Common myeloid progenitor, CD34-positive (primary cell): Measurements from ENCODE around the gene FOXD1.

Source experiments
- CTCF ChIA-PET: fragments of 350-600 bp; sonication (Branson Sonifier 250); formaldehyde crosslinking; loops from one replicate; lab custom pipeline; 2021; ENCODE audit warnings: antibody characterized with exemption; lab: Charles Lee
- POLR2A ChIA-PET: fragments of 350-600 bp; sonication (Branson Sonifier 250); formaldehyde crosslinking; loops from one replicate; lab custom pipeline; 2021; ENCODE audit warnings: antibody characterized with exemption; lab: Charles Lee
- DNase-seq, 3 donors: peaks; one replicate each; pipeline versions ENCODE4 v3.0.0 to v3.0.0-alpha.2; 2013
- H3K27ac ChIP-seq, 2 experiments: 1 replicate in 1 of 2; 2 replicates in 1 of 2; pipeline ENCODE4 v1.7.0; 2013; ENCODE audit warnings: inconsistent platforms in 2 of 2, low read length in 2 of 2, mild to moderate bottlenecking in 2 of 2, low read depth in 1 of 2, moderate library complexity in 1 of 2; ENCODE audit not compliant: severe bottlenecking in 2 of 2, insufficient read depth in 1 of 2, poor library complexity in 1 of 2
- H3K27me3 ChIP-seq, 5 experiments: replicated peaks in 2 of 5; 1 replicate in 3 of 5; 2 replicates in 2 of 5; pipeline versions ENCODE4 v1.6.1 to v1.7.0; 2013; ENCODE audit warnings: low read length in 4 of 5, mild to moderate bottlenecking in 2 of 5, moderate library complexity in 2 of 5, inconsistent platforms in 1 of 5; ENCODE audit not compliant: insufficient read depth in 5 of 5, control insufficient read depth in 4 of 5
- H3K36me3 ChIP-seq, 4 experiments: 1 replicate in 2 of 4; 2 replicates in 2 of 4; pipeline versions ENCODE4 v1.6.1 to v1.7.0; 2013; ENCODE audit warnings: low read length in 3 of 4, control low read depth in 1 of 4, mild to moderate bottlenecking in 1 of 4; ENCODE audit not compliant: control insufficient read depth in 4 of 4, insufficient read depth in 4 of 4
- H3K4me1 ChIP-seq, 4 experiments: 1 replicate in 3 of 4; 2 replicates in 1 of 4; pipeline versions ENCODE4 v1.6.1 to v1.7.1; 2013; ENCODE audit warnings: low read length in 3 of 4, mild to moderate bottlenecking in 3 of 4, control low read depth in 1 of 4, inconsistent platforms in 1 of 4, moderate library complexity in 1 of 4; ENCODE audit not compliant: control insufficient read depth in 4 of 4, insufficient read depth in 4 of 4; ENCODE audit errors: control extremely low read depth in 1 of 4
- H3K4me3 ChIP-seq, 7 experiments: 1 replicate in 4 of 7; 2 replicates in 3 of 7; pipeline versions ENCODE4 v1.5.1 to v1.7.0; 2013; ENCODE audit warnings: mild to moderate bottlenecking in 7 of 7, low read length in 6 of 7, moderate library complexity in 6 of 7, inconsistent platforms in 2 of 7, low read depth in 2 of 7, control low read depth in 1 of 7; ENCODE audit not compliant: insufficient read depth in 4 of 7, control insufficient read depth in 1 of 7; ENCODE audit errors: extremely low read depth in 1 of 7
- H3K9me3 ChIP-seq, 5 experiments: 1 replicate in 4 of 5; 2 replicates in 1 of 5; pipeline versions ENCODE4 v1.6.1 to v1.7.1; 2013; ENCODE audit warnings: low read length in 4 of 5, mild to moderate bottlenecking in 2 of 5, inconsistent platforms in 1 of 5, low read depth in 1 of 5, moderate library complexity in 1 of 5; ENCODE audit not compliant: control insufficient read depth in 4 of 5, insufficient read depth in 2 of 5; ENCODE audit errors: control extremely low read depth in 1 of 5
- WGBS: methylation state at CpG from one replicate; pipeline ENCODE4 v1.1.5; 2013; ENCODE audit not compliant: insufficient coverage; 5-methylcytosine and 5-hydroxymethylcytosine counted together

FOXD1 gene

GRCh38 chr5:73445665-73446630, 2.6 kb downstream of the FOXD1 start:
- ChIA-PET POLR2A (no interaction called here), CTCF (no interaction called here)
- WGBS = 6% methylated on average over 2 of the region's 7 CpGs
- DNase-seq = no peak
- Histone ChIP-seq H3K9me3 (peaks cover 0 to 3% (median 0%) of the 10 kb centered on the region in 5 experiments), H3K27ac (no peak overlapping the region), H3K4me1 (peaks cover 2 to 23% (median 17%) of the 10 kb centered on the region in 4 experiments), H3K36me3 (no peaks in the 10 kb centered on the region), H3K27me3 (peaks cover 39 to 94% (median 68%) of the 10 kb centered on the region in 5 experiments), H3K4me3 (no peak overlapping the region)

- H3K4me3 ChIP-seq = no peak overlapping the region
- ChIA-PET POLR2A (no interaction called here), CTCF (no interaction called here)
- peaks cover 37 to 94% (median 64%) of the 10 kb centered on the region in 5 experiments for H3K27me3 ChIP-seq
- no peaks in the 10 kb centered on the region for H3K9me3 ChIP-seq
- DNase-seq = no peak
- no peak overlapping the region for H3K27ac ChIP-seq
- H3K36me3 ChIP-seq = no peaks in the 10 kb centered on the region
- H3K4me1 ChIP-seq = peaks cover 2 to 23% (median 17%) of the 10 kb centered on the region in 4 experiments
- WGBS = 11% methylated on average over 28 of the region's 43 CpGs
Observed at GRCh38 chr5:73444499-73445438, 3.8 kb downstream of the FOXD1 start.

- H3K4me3 ChIP-seq = no peak overlapping the region
- ChIA-PET POLR2A (no interaction called here), CTCF (interaction anchor here (1.4 kb wide), 2 partner anchors 9 to 18 kb away, joined by 3 to 5 read pairs; no protein-coding TSS in a partner anchor)
- H3K9me3 ChIP-seq = no peaks in the 10 kb centered on the region
- WGBS = 8% methylated on average over 18 of the region's 39 CpGs
- DNase-seq = no peak
- no peaks in the 10 kb centered on the region for H3K36me3 ChIP-seq
- peaks cover 35 to 94% (median 64%) of the 10 kb centered on the region in 5 experiments for H3K27me3 ChIP-seq
- peaks cover 0 to 19% (median 16%) of the 10 kb centered on the region in 4 experiments for H3K4me1 ChIP-seq
- no peak overlapping the region for H3K27ac ChIP-seq
Observed at GRCh38 chr5:73443829-73444498, 4.6 kb downstream of the FOXD1 start.

DNA sequence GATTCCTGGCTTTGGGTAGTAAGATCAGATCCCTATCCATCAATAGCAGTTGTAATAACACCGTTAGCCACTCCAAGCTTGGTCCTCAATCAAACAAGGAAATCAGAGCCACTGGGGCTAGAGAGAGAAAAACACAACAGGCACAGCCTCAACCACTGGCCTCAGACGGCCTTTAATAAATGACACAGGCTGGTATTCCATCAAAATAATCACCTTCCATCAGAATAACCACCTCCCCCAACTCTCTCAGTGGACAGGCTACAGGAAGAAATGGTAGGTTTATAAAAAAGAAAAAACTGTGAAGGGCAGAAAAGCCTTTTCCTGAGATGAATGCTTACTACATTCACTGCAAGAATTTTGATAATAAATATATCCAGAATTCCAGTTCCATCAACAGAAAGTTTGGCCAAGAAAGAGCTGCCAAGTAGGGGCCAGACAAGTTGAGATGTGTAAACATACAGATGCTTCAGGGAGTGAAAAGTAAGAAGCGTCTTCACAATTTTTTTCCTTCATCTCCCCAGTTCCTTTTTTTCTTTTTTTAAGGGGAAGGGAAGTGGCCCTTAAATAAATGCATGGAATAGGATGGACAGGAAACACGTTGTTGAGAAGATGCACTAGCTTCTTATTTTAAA, 5.5 kb downstream of the FOXD1 start:
- ChIA-PET POLR2A (interaction anchor here (1.0 kb wide), 1 partner anchor 8 kb away, joined by 3 read pairs; no protein-coding TSS in a partner anchor), CTCF (interaction anchor here (1.4 kb wide), 2 partner anchors 10 to 17 kb away, joined by 3 to 5 read pairs; no protein-coding TSS in a partner anchor)
- H3K27me3 ChIP-seq = peaks cover 35 to 94% (median 66%) of the 10 kb centered on the region in 5 experiments
- no peak overlapping the region for H3K27ac ChIP-seq
- no peaks in the 10 kb centered on the region for H3K9me3 ChIP-seq
- DNase-seq = no peak
- H3K4me3 ChIP-seq = no peak overlapping the region
- H3K36me3 ChIP-seq = no peaks in the 10 kb centered on the region
- H3K4me1 ChIP-seq = peaks cover 0 to 10% (median 7%) of the 10 kb centered on the region in 4 experiments
- WGBS = 11% methylated on average over 1 of the region's 4 CpGs

GRCh38 chr5:73442231-73442811, 6.3 kb downstream of the FOXD1 start:
- H3K4me3 ChIP-seq = no peak overlapping the region
- WGBS = 5% methylated on average over 4 of the region's 7 CpGs
- no peaks in the 10 kb centered on the region for H3K9me3 ChIP-seq
- H3K36me3 ChIP-seq = no peaks in the 10 kb centered on the region
- POLR2A ChIA-PET = interaction anchor here (1.0 kb wide), 1 partner anchor 9 kb away, joined by 3 read pairs; no protein-coding TSS in a partner anchor
- CTCF ChIA-PET = interaction anchor here (0.7 to 1.5 kb wide), 5 partner anchors 9 to 226 kb away, joined by 3 to 7 read pairs (median 3); no protein-coding TSS in a partner anchor
- peaks cover 42 to 96% (median 72%) of the 10 kb centered on the region in 5 experiments for H3K27me3 ChIP-seq
- H3K4me1 ChIP-seq = peaks cover 0 to 9% (median 5%) of the 10 kb centered on the region in 4 experiments
- H3K27ac ChIP-seq = no peak overlapping the region
- DNase-seq = no peak
